Rectal smooth muscle tissue (tissue), 1 donor: Measurements from ENCODE around the gene CCDC47.
"Not testable (repeated sequence)": the region's sequence is repeated elsewhere in the genome, so short reads cannot be mapped to it uniquely, and the experiment has no call there.

Experiments used
- H3K27ac ChIP-seq: one replicate; pipeline ENCODE4 v1.7.0; 2013; ENCODE audit warnings: low read depth, low read length, inconsistent platforms
- H3K27me3 ChIP-seq: one replicate; pipeline ENCODE4 v1.7.0; 2013; ENCODE audit warnings: low read length; ENCODE audit not compliant: control insufficient read depth, insufficient read depth
- H3K36me3 ChIP-seq: one replicate; pipeline ENCODE4 v1.7.0; 2013; ENCODE audit warnings: low read length; ENCODE audit not compliant: control insufficient read depth, insufficient read depth
- H3K4me1 ChIP-seq: one replicate; pipeline ENCODE4 v1.7.0; 2013; ENCODE audit warnings: low read length; ENCODE audit not compliant: control insufficient read depth, insufficient read depth
- H3K4me3 ChIP-seq: one replicate; pipeline ENCODE4 v1.7.0; 2013; ENCODE audit warnings: low read length
- H3K9ac ChIP-seq: one replicate; pipeline ENCODE4 v1.7.0; 2013; ENCODE audit warnings: low read length

Gene CCDC47

GRCh38 chr17:63804328-63804727 lies 30.9 kb upstream of the CCDC47 start:
- no peaks in the 10 kb centered on the region for H3K27me3 ChIP-seq

GRCh38 chr17:63800783-63801182 lies 27.4 kb upstream of the CCDC47 start:
- H3K4me3 ChIP-seq: no peak overlapping the region
- peaks cover 22% of the 10 kb centered on the region for H3K36me3 ChIP-seq
- H3K4me1 ChIP-seq: no peaks in the 10 kb centered on the region
- no peak overlapping the region for H3K9ac ChIP-seq
- no peak overlapping the region for H3K27ac ChIP-seq
- H3K27me3 ChIP-seq: no peaks in the 10 kb centered on the region

More at GRCh38 chr17:63804328-63804727, 30.9 kb upstream of the CCDC47 start:
- Histone ChIP-seq H3K4me3 (no peak overlapping the region), H3K27ac (no peak overlapping the region), H3K4me1 (no peaks in the 10 kb centered on the region), H3K36me3 (peaks cover 17% of the 10 kb centered on the region), H3K9ac (no peak overlapping the region)

- peaks cover 37% of the 10 kb centered on the region for H3K36me3 ChIP-seq
Measured at GRCh38 chr17:63798572-63799106, 25.2 kb upstream of the CCDC47 start.

GRCh38 chr17:63796375-63796774 lies 23.0 kb upstream of the CCDC47 start:
- peaks cover 41% of the 10 kb centered on the region for H3K36me3 ChIP-seq
- not testable (repeated sequence) for H3K27ac ChIP-seq, H3K4me3 ChIP-seq, H3K9ac ChIP-seq, H3K27me3 ChIP-seq, H3K4me1 ChIP-seq

More at GRCh38 chr17:63798572-63799106, 25.2 kb upstream of the CCDC47 start:
- Histone ChIP-seq H3K4me1 (no peaks in the 10 kb centered on the region), H3K4me3 (no peak overlapping the region), H3K27me3 (no peaks in the 10 kb centered on the region), H3K27ac (no peak overlapping the region), H3K9ac (no peak overlapping the region)

- H3K4me1 ChIP-seq: no peaks in the 10 kb centered on the region
- H3K27ac ChIP-seq: no peak overlapping the region
- no peaks in the 10 kb centered on the region for H3K27me3 ChIP-seq
- H3K36me3 ChIP-seq: peaks cover 29% of the 10 kb centered on the region
- no peak overlapping the region for H3K4me3 ChIP-seq
- no peak overlapping the region for H3K9ac ChIP-seq
Measured at GRCh38 chr17:63792055-63792729, 18.8 kb upstream of the CCDC47 start.

DNA sequence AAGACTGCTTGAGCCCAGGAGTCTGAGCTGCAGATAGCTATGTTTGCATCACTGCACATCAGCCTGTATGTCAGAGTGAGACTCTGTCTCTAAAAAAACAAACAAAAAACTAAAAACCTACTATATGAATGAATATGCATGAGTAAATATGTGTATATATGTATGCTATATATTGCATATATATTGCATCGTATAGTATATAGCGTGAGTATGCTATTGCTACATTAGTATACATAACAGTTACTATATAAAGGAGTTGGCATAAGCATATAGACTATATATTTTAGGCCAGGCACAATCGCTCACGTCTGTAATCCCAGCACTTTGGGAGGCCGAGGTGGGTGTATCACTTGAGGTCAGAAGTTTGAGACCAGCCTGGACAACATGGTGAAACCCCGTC lies 16.7 kb upstream of the CCDC47 start:
- no peak overlapping the region for H3K9ac ChIP-seq
- no peak overlapping the region for H3K27ac ChIP-seq
- H3K27me3 ChIP-seq: no peaks in the 10 kb centered on the region
- no peak overlapping the region for H3K4me3 ChIP-seq
- H3K36me3 ChIP-seq: peaks cover 19% of the 10 kb centered on the region
- H3K4me1 ChIP-seq: no peaks in the 10 kb centered on the region

DNA sequence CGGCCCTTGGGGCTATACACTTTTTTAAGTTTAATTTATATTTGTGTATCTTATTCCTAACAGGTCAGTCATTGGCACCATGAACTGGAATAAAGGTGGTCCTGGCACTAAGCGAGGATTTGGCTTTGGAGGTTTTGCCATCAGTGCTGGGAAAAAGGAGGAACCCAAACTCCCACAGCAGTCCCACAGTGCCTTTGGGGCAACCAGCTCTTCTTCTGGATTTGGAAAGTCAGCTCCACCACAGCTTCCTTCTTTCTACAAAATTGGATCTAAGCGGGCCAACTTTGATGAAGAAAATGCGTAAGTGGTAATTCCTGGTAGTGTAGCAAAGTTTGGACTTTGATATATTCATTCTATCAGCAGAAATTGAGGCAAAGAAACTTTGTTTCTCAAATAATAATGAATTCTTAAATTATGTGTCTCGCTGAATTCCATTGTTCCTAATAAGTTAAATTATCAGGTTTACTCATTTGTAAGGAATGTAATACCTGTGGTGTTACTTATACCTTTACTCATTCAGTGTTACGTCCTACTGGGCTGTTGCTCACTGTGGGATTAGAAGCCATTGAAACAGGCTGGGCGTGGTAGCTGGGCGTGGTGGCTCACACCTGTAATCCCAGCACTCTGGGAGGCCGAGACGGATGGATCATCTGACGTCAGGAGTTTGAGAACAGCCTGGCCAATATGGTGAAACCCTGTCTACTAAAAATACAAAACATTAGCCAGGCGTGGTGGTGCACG lies 13.7 kb upstream of the CCDC47 start:
- Histone ChIP-seq H3K4me3 (no peak overlapping the region), H3K36me3 (peaks cover 10% of the 10 kb centered on the region), H3K27me3 (no peaks in the 10 kb centered on the region), H3K27ac (no peak overlapping the region), H3K4me1 (no peaks in the 10 kb centered on the region), H3K9ac (no peak overlapping the region)

DNA sequence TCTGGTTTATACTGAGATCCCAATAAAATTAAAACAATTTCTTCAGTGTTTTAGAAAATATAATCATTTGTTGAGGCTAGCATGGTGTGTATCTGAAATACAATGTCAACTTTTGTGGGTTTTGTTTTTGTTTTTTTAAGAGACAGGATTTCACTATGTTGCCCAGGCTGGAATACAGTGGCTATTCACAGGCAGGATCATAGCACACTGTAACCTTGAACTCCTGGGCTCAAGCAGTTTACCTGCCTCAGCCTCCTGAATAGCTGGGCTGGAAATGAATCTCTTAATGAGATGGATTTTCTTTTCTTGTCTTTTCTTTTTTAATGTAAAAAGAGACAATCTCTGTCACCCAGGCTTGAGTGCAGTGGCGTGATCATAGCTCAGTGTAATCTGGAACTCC lies 12.7 kb upstream of the CCDC47 start:
- H3K27me3 ChIP-seq: no peaks in the 10 kb centered on the region
- H3K4me1 ChIP-seq: no peaks in the 10 kb centered on the region

GRCh38 chr17:63785556-63785955 lies 12.2 kb upstream of the CCDC47 start:
- no peaks in the 10 kb centered on the region for H3K4me1 ChIP-seq
- no peaks in the 10 kb centered on the region for H3K27me3 ChIP-seq
- H3K4me3 ChIP-seq: no peak overlapping the region
- H3K27ac ChIP-seq: no peak overlapping the region
- no peak overlapping the region for H3K9ac ChIP-seq
- peaks cover 9% of the 10 kb centered on the region for H3K36me3 ChIP-seq

More for the DNA sequence above, 12.7 kb upstream of the CCDC47 start:
- H3K27ac ChIP-seq: no peak overlapping the region
- H3K9ac ChIP-seq: no peak overlapping the region
- H3K4me3 ChIP-seq: no peak overlapping the region
- peaks cover 8% of the 10 kb centered on the region for H3K36me3 ChIP-seq

DNA sequence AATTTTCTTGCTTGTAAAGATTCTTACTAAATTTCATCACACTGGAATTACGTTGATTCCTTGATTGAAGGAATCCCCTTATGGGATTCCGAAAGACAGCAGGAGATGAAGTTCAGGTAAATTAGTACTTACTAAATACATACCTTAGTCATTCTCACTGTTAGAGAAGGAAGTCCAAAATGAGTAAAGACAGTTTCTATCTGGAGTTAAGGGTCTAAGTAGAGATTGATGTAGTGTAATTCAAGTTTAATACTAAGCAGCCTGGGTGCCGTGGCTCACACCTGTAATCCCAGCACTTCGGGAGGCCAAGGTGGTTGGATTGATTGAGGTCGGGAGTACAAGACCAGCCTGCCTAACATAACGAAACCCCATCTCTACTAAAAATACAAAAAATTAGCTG lies 10.1 kb upstream of the CCDC47 start:
- peaks cover 6% of the 10 kb centered on the region for H3K36me3 ChIP-seq
- H3K4me1 ChIP-seq: no peaks in the 10 kb centered on the region
- H3K27ac ChIP-seq: no peak overlapping the region

DNA sequence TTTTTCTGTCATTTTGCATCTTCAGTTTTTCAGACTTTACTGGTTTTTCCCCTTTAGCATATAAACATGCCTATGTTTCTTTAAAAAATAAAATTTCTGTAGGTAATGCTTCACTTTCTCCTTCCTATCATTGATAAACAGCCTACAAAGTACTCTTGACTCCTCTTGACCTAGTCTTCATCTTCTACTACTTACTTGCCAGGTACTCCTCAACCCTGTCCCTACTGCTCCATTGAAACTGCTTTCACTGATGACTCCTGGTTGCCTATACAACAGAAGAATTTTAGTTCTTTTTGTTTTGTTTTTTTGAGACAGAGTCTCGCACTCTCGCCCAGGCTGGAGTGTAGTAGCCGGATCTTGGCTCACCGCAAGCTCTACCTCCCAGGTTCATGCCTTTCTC lies 7.5 kb upstream of the CCDC47 start:
- H3K27ac ChIP-seq: no peak overlapping the region
- H3K36me3 ChIP-seq: peaks cover 7% of the 10 kb centered on the region
- no peaks in the 10 kb centered on the region for H3K27me3 ChIP-seq
- H3K4me1 ChIP-seq: peaks cover 2% of the 10 kb centered on the region
- no peak overlapping the region for H3K9ac ChIP-seq
- no peak overlapping the region for H3K4me3 ChIP-seq

More for the DNA sequence above, 10.1 kb upstream of the CCDC47 start:
- Histone ChIP-seq H3K27me3 (no peaks in the 10 kb centered on the region), H3K9ac (no peak overlapping the region), H3K4me3 (no peak overlapping the region)

- H3K27me3 ChIP-seq: no peaks in the 10 kb centered on the region
- no peak overlapping the region for H3K27ac ChIP-seq
- peaks cover 5% of the 10 kb centered on the region for H3K4me1 ChIP-seq
- H3K9ac ChIP-seq: no peak overlapping the region
- H3K4me3 ChIP-seq: no peak overlapping the region
- peaks cover 7% of the 10 kb centered on the region for H3K36me3 ChIP-seq
Measured at GRCh38 chr17:63780507-63780906, 7.1 kb upstream of the CCDC47 start.
